GM19397 (cell line): ENCODE data around the gene ITGB7.
A peak's percentile ranks its signal among the peaks of the same experiment; 100 is the strongest.

Source experiments
- ATAC-seq: cut with Tn5 transposase; IDR thresholded peaks from one replicate; pipeline ENCODE4 v1.9.1; 2021; ENCODE audit warnings: mild to moderate bottlenecking, moderate library complexity; ENCODE audit not compliant: unreplicated experiment

ITGB7 gene

DNA sequence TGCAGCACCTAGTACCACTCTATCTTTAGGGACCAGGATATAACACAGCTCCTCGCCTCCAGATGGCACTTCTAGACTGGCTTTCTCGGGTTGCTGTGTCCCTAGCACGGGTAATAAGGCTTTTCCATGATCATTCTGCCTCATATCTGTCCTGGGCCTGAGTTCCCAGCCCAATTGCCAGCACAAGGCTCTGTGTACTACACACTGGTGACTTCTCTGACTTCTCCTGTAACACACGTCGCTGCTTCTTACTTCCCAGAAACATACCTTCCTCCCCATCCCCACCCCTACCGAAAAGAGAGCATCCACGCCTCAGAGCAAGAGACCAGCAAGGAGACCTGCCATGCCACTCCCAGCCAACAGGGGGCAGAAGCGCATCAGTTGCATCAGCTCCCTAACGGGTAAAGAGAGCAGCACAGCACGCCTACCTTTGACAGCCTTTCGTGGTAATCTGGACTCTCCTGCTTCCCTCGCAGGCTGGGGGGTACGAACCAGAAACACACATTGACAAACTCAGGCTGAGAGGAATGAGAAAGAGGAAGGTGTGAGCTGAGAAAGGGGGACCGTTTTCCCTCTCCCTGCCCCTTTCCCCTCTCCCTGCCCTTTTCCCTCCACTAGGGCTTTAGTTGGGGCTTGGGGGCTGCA lies 47.7 kb downstream of the ITGB7 start:
- peak; percentile 83 for ATAC-seq

DNA sequence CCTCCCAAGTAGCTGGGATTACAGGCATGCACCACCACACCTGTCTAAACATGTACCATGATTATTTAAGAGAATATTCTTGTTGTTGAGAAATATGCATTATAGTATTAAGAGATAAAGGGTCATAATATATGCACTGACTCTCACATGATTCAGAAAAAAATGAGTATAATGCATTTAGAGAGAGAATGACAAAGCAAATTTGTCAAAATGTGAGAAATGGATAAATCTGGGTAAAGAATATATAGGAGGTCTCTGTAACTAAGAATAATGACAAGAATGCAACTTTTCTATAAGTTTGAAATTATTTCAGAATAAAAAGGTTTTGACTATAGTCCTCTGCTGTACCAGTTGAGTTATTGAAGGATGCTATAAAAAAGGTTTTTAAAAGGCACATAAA lies 54.7 kb downstream of the ITGB7 start:
- ATAC-seq, result no peak

DNA sequence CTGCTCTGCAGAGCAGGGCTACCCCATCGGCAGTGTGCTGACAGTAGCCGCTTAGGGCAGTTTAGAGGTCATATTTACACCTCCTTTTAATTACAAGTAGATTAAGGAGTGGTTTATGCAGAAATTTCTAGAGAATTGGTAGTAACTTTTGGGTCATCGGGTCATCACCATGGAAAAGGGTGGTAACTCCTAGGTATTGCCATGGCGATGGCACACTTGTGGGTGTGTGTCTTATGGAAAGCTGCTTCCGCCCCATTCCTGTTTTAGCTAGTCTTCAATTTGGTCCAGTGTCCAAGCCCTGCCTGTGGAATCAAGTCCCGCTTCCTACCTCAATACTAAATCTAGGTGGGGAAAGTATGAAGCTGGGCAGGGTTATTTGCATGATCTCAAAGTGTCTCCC lies 56.0 kb downstream of the ITGB7 start:
- ATAC-seq, result no peak

DNA sequence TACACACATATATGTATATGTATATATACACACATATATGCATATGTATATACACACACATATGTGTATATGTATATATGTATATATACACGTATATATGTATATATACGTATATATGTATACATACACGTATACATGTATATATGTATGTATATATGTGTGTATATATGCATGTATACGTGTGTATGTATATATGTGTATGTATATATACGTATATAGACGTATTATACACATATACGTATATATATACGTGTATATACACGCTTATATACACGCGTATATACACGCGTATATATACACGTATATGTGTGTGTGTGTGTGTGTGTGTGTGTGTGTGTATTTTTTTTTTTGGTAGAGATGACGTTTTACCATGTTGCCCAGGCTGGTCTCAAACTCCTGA lies 59.4 kb downstream of the ITGB7 start:
- ATAC-seq, result no peak

DNA sequence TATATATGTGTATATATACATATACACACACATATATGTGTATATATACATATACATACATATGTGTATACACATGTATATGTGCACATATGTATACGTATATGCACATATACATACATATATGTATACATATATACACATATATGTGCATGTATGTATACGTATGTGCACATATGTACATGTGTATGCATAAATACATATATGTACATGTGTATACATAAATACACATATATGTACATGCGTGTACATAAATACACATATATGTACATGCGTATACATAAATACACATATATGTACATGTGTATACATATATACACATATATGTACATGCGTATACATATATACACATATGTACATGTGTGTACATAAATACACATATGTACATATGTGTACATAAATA lies 59.9 kb downstream of the ITGB7 start:
- no peak for ATAC-seq

DNA sequence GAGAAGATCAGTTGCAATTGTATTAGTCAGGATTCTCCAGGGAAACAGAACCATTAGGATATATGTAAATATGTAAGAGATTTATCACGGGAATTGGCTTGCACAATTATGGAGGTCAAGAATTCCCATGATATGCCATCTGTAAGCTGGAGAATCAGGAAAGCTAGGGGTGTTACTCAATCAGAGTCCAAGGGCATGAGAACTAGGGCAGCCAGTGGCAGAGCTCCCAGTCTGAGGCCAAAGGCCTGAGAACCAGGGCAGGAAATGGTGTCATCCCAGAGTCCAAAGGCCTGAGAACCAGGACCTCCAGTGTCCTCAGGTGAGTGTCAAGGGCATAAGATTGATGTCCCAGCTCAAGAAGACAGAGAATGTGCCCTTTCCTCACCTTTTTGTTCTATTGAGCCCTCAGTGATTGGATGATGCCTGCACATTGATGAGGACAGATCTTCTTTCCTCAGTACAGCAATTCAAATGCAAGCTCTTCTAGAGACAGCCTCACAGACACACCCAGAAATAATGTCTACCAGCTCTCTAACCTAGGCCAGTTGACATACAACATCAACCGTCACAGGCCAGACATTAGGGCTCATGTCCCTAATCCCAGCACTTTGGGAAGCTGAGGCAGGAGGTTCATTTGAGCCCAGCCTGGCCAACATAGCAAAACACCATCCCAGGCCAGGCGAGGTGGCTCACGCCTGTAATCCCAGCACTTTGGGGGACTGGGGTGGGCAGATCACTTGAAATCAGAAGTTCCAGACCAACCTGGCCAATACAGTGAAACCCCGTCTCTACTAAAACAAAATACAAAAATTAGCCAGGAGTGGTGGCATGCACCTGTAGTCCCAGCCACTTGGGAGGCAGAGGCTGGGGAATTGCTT lies 61.4 kb downstream of the ITGB7 start:
- no peak for ATAC-seq

DNA sequence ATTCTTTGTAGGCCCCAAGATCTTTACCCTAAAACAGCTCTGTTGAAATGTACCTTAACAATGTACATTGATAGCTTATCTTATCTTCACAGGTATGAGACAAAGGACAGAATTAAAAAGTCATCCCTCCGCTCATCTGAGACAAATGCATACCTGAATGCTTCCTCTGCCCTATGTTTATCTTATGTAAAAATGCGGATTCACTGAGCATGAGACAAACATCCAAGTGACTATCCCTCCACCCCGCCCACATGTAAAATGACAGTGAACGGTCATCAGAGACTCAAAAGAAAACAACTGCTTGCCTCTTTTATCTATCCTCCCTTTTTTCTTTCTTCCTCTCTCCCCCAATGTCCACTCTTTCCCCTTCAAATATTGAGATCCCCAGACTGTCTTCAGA lies 63.7 kb downstream of the ITGB7 start:
- no peak for ATAC-seq
